Esophagus squamous epithelium (tissue), 5 donors: ENCODE data around the gene HDDC2. TPM values are rescaled to one million over a fixed set of nuclear protein-coding genes. Genes with fewer than 3 reads are reported as not detected.

ENCODE experiments used
- DNase-seq: peaks from one replicate; lab custom pipeline; 2025; lab: John Stamatoyannopoulos, UW
- H3K27ac ChIP-seq, 4 donors: fragments of 200-600 bp; sonication (generic); one replicate each; pipeline ENCODE4 v1.5.1; 2016 to 2019; ENCODE audit warnings: mild to moderate bottlenecking in 1 of 4
- H3K27me3 ChIP-seq, 4 donors: fragments of 200-600 bp; sonication (generic); 1 replicate in 3 of 4; 2 replicates in 1 of 4; pipeline versions ENCODE4 v1.5.1 to v1.6.0; 2017 to 2021; ENCODE audit warnings: antibody characterized with exemption in 1 of 4
- H3K36me3 ChIP-seq, 3 donors: fragments of 200-600 bp; sonication (generic); one replicate each; pipeline ENCODE4 v1.5.1; 2016 to 2019
- H3K4me1 ChIP-seq, 3 donors: fragments of 200-600 bp; sonication (generic); one replicate each; pipeline ENCODE4 v1.5.1; 2017 to 2019
- H3K4me3 ChIP-seq, 4 donors: fragments of 200-600 bp; sonication (generic); 1 replicate in 3 of 4; 2 replicates in 1 of 4; pipeline ENCODE4 v1.5.1; 2016 to 2019; ENCODE audit warnings: mild to moderate bottlenecking in 2 of 4, moderate library complexity in 1 of 4
- H3K9me3 ChIP-seq, 3 donors: fragments of 200-600 bp; sonication (generic); one replicate each; pipeline ENCODE4 v1.5.1; 2016 to 2019
- CTCF ChIP-seq, 6 experiments: fragments of 450-650 bp in 4 of 6; fragments of 200-600 bp in 2 of 6; sonication (generic) in 2 of 6; IDR thresholded peaks; one replicate each; pipeline ENCODE4 v1.5.1; 2016 to 2019; ENCODE audit warnings: antibody characterized with exemption in 6 of 6, mild to moderate bottlenecking in 4 of 6, moderate library complexity in 4 of 6
- POLR2A ChIP-seq, 4 donors: fragments of 450-650 bp; IDR thresholded peaks; one replicate each; pipeline ENCODE4 v1.6.1; 2017; ENCODE audit warnings: antibody characterized with exemption in 4 of 4, mild to moderate bottlenecking in 4 of 4, moderate library complexity in 3 of 4
- WGBS, 2 donors: methylation state at CpG; one replicate each; pipeline ENCODE4 v1.1.5; 2018; 5-methylcytosine and 5-hydroxymethylcytosine counted together
- intact Hi-C: fragments of 100-400 bp; cut with DNase I; formaldehyde crosslinking; loops from one replicate; pipeline ENCODE4 v1.15.0; 2022
- total RNA-seq, 4 donors: library from RNA; depleted of rRNA; stranded (reverse); fragments of >200 nt; gene quantifications; one replicate each; pipeline ENCODE4 v1.1.0, GENCODE V29; 2016
- donor health status: DM: yes; HTN: yes; CAD: no.

Gene HDDC2
- total RNA-seq, 4 donors from 2014 or later: 49.2 to 84.7 (median 53.3) TPM

DNA sequence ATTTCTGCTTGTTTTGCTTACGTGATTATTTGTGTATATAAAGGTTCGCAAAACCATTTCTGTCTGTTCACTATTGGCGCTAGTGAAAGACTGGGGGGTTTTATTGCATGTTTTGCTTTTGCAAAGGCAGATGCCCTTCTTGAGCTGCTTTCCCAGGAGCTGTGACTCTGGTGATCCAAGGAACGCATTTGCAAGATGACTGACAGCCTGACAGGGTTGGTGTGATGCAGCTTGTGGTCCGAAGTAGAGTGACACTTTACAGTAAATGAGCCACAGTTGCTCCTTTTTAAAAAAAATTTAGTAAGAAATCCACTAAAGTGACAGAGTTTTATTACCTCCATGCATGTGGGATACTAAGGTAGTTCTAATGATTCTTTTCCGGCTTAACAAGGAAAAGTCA, 74.5 kb downstream of the HDDC2 start:
- Histone ChIP-seq H3K9me3 (no peaks in the 10 kb centered on the region), H3K27me3 (no peaks in the 10 kb centered on the region), H3K27ac (no peak overlapping the region), H3K36me3 (peaks cover 0 to 14% (median 0%) of the 10 kb centered on the region in 3 donors), H3K4me3 (no peak overlapping the region), H3K4me1 (peaks cover 0 to 40% (median 0%) of the 10 kb centered on the region in 3 donors)
- TF ChIP-seq CTCF (IDR thresholded peaks at IDR 0.05) (no peak), POLR2A (IDR thresholded peaks at IDR 0.05) (no peak)
- intact Hi-C loops: no loop called here
- no peak for DNase-seq
- WGBS, 2 donors: 86 to 96% methylated on average over 6 of the region's 6 CpGs

Other genes starting within 250 kb of the HDDC2 start
- gene TPD52L1, start 148.2 kb downstream of the HDDC2 start, total RNA-seq: 100 to 1,000 TPM; 202 to 409 (median 275) TPM